ENCODE results near the gene CEP95. TPM values are rescaled to one million over a fixed set of nuclear protein-coding genes. Genes with fewer than 3 reads are reported as not detected.

The CEP95 gene
- total RNA-seq, 3 donors from 2014 or later (not counting 1 experiment from before 2014, with no cell fraction given): 152 to 187 (median 186) TPM

DNA sequence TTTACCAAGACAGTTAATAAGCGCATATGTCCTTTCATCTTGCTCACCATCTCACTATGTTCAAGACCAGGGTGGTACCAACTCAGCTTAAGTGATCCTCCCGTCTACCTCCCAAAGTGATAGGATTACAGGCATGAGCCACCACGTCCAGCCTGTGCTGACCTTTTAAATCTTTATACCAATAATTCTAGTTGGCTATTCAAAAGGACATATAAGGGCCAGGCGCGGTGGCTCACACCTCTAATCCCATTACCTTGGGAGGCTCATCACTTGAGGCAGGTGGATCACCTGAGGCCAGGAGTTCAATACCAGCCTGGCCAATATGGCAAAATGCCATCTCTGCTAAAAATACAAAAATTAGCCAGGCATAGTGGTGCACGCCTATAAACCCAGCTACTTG, 2.4 kb downstream of the CEP95 start:
- peaks cover 33% of the 10 kb centered on the region for H3K36me3 Mint-ChIP-seq
- Histone ChIP-seq H3K4me3 (ENCODE audit: low read length) (no peak overlapping the region), H3K36me3 (ENCODE audit: control insufficient read depth, insufficient read depth, low read length) (peaks cover 56% of the 10 kb centered on the region), H3K27me3 (ENCODE audit: control insufficient read depth, insufficient read depth, low read length) (no peaks in the 10 kb centered on the region), H3K27ac (ENCODE audit: low read length) (no peak overlapping the region), H3K9me3 (ENCODE audit: control insufficient read depth, insufficient read depth, low read length) (no peaks in the 10 kb centered on the region), H3K4me1 (ENCODE audit: control insufficient read depth, insufficient read depth, low read length) (peaks cover 10% of the 10 kb centered on the region)
- ATAC-seq (no peak), DNase-seq (no peak)
- no peaks in the 10 kb centered on the region for H3K27me3 Mint-ChIP-seq (ENCODE audit: low read depth in 2 of 2)
- 95% methylated on average over 6 of the region's 6 CpGs for WGBS (ENCODE audit: insufficient coverage)
- intact Hi-C loops (cut with micrococcal nuclease): loop anchor here (5.0 kb wide), 3 partner anchors 138 to 737 kb away; partner anchors contain the start of genes CCDC47, DDX42 and SMURF2
- TF ChIP-seq, protein P1, sequence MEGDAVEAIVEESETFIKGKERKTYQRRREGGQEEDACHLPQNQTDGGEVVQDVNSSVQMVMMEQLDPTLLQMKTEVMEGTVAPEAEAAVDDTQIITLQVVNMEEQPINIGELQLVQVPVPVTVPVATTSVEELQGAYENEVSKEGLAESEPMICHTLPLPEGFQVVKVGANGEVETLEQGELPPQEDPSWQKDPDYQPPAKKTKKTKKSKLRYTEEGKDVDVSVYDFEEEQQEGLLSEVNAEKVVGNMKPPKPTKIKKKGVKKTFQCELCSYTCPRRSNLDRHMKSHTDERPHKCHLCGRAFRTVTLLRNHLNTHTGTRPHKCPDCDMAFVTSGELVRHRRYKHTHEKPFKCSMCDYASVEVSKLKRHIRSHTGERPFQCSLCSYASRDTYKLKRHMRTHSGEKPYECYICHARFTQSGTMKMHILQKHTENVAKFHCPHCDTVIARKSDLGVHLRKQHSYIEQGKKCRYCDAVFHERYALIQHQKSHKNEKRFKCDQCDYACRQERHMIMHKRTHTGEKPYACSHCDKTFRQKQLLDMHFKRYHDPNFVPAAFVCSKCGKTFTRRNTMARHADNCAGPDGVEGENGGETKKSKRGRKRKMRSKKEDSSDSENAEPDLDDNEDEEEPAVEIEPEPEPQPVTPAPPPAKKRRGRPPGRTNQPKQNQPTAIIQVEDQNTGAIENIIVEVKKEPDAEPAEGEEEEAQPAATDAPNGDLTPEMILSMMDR (IDR thresholded peaks at IDR 0.05): no peak
- no peak overlapping the region for H3K27ac Mint-ChIP-seq
- H3K9me3 Mint-ChIP-seq: no peaks in the 10 kb centered on the region
- H3K4me3 Mint-ChIP-seq: peak overlapping the region; percentile 45
- peaks cover 45 to 51% of the 10 kb centered on the region in 2 donors for H3K4me1 Mint-ChIP-seq

DNA sequence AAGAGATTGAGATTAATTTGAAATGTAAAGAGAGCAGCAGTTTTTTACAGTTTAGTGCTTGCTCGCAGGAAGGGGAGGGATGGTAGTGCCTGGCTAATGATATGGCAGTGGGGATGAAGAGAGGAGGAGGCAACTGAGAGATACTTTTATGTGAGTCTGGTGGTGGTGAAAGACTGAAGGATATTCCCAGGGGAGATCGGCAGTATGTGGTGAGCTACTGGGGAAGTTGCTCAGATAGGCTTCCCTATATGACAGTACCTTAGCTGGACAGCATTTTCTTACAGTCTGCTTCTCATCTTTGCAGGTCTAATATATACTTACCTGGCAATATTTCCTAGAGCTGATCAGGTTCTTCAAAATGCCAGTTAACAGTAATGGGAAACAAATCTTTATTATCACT, 8.6 kb downstream of the CEP95 start:
- TF ChIP-seq, protein P1 (IDR thresholded peaks at IDR 0.05): no peak
- no peak overlapping the region for H3K27ac Mint-ChIP-seq
- no peak overlapping the region for H3K27ac ChIP-seq (ENCODE audit: low read length)
- peaks cover 82% of the 10 kb centered on the region for H3K36me3 ChIP-seq (ENCODE audit: control insufficient read depth, insufficient read depth, low read length)
- H3K9me3 Mint-ChIP-seq: no peaks in the 10 kb centered on the region
- H3K4me1 Mint-ChIP-seq: peaks cover 13 to 24% of the 10 kb centered on the region in 2 donors
- no peaks in the 10 kb centered on the region for H3K9me3 ChIP-seq (ENCODE audit: control insufficient read depth, insufficient read depth, low read length)
- no peaks in the 10 kb centered on the region for H3K4me1 ChIP-seq (ENCODE audit: control insufficient read depth, insufficient read depth, low read length)
- DNase-seq (no peak), ATAC-seq (no peak)
- WGBS (ENCODE audit: insufficient coverage): 82% methylated on average over 2 of the region's 2 CpGs
- no peak overlapping the region for H3K4me3 ChIP-seq (ENCODE audit: low read length)
- H3K27me3 ChIP-seq (ENCODE audit: control insufficient read depth, insufficient read depth, low read length): no peaks in the 10 kb centered on the region
- H3K36me3 Mint-ChIP-seq: peaks cover 23% of the 10 kb centered on the region
- H3K4me3 Mint-ChIP-seq: no peak overlapping the region
- H3K27me3 Mint-ChIP-seq (ENCODE audit: low read depth in 2 of 2): no peaks in the 10 kb centered on the region
- intact Hi-C loops (cut with micrococcal nuclease): no loop called here

DNA sequence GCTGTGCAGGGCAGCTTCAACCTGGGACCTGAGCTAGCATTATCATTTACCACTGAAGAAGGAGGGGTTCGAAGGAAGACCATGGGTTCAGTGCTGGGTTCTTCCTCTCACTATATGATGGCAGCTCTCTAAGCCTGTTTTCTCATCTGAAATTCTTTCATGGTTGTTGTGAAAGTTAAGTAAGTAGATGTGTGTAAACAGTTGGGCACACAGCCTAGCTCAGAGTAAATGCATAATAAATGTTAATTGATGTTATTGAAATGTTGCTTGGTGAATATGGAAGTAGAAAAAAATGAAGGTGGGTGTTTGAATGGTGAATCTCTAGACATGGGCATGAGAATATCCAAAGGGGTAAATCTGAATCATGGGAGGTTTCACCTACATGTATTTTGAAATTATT, 9.1 kb downstream of the CEP95 start:
- no peak overlapping the region for H3K4me3 ChIP-seq (ENCODE audit: low read length)
- TF ChIP-seq, protein P1 (IDR thresholded peaks at IDR 0.05): no peak
- no peak overlapping the region for H3K27ac ChIP-seq (ENCODE audit: low read length)
- no peaks in the 10 kb centered on the region for H3K27me3 ChIP-seq (ENCODE audit: control insufficient read depth, insufficient read depth, low read length)
- intact Hi-C loops (cut with micrococcal nuclease): no loop called here
- peaks cover 82% of the 10 kb centered on the region for H3K36me3 ChIP-seq (ENCODE audit: control insufficient read depth, insufficient read depth, low read length)
- 100% methylated on average over 1 of the region's 1 CpG for WGBS (ENCODE audit: insufficient coverage)
- H3K4me3 Mint-ChIP-seq: no peak overlapping the region
- no peaks in the 10 kb centered on the region for H3K9me3 Mint-ChIP-seq
- no peaks in the 10 kb centered on the region for H3K9me3 ChIP-seq (ENCODE audit: control insufficient read depth, insufficient read depth, low read length)
- H3K4me1 ChIP-seq (ENCODE audit: control insufficient read depth, insufficient read depth, low read length): no peaks in the 10 kb centered on the region
- H3K27me3 Mint-ChIP-seq (ENCODE audit: low read depth in 2 of 2): no peaks in the 10 kb centered on the region
- ATAC-seq: no peak
- no peak for DNase-seq
- H3K36me3 Mint-ChIP-seq: peaks cover 19% of the 10 kb centered on the region
- no peak overlapping the region for H3K27ac Mint-ChIP-seq
- peaks cover 13 to 21% of the 10 kb centered on the region in 2 donors for H3K4me1 Mint-ChIP-seq

DNA sequence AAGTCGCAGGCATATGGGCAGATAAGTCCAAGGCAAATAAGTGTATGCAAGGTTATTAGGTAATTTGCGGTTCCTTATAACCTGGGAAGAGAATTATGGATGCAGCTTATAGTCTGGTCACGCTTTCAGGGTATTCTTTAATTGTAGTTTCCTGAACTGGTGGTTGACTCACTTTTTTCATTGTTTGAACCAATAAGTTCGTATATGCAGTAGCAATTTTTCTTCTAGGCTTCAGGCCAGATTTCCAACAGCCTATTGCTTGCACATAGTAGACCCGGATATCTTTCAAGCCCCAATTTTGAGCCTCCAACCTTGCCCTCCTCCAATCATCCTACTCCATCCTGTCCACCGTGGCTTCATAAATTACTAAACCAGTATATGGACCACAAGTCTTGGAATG, 12.8 kb downstream of the CEP95 start:
- Mint-ChIP-seq H3K4me1 (peaks cover 12 to 13% of the 10 kb centered on the region in 2 donors), H3K27me3 (ENCODE audit: low read depth in 2 of 2) (no peaks in the 10 kb centered on the region), H3K9me3 (no peaks in the 10 kb centered on the region), H3K27ac (no peak overlapping the region), H3K36me3 (peaks cover 18% of the 10 kb centered on the region), H3K4me3 (no peak overlapping the region)
- ATAC-seq (no peak), DNase-seq (no peak)
- WGBS (ENCODE audit: insufficient coverage): 94% methylated on average over 6 of the region's 6 CpGs
- TF ChIP-seq, protein P1 (IDR thresholded peaks at IDR 0.05): no peak
- Histone ChIP-seq H3K4me1 (ENCODE audit: control insufficient read depth, insufficient read depth, low read length) (no peaks in the 10 kb centered on the region), H3K27ac (ENCODE audit: low read length) (no peak overlapping the region), H3K36me3 (ENCODE audit: control insufficient read depth, insufficient read depth, low read length) (peaks cover 81% of the 10 kb centered on the region), H3K9me3 (ENCODE audit: control insufficient read depth, insufficient read depth, low read length) (no peaks in the 10 kb centered on the region), H3K27me3 (ENCODE audit: control insufficient read depth, insufficient read depth, low read length) (no peaks in the 10 kb centered on the region), H3K4me3 (ENCODE audit: low read length) (no peak overlapping the region)
- intact Hi-C loops (cut with micrococcal nuclease): no loop called here

All from natural killer cell (primary cell).